ENCODE data around the gene CALB2. TPM values are rescaled to one million over a fixed set of nuclear protein-coding genes. Genes with fewer than 3 reads are reported as not detected.
"Not testable (repeated sequence)": the region's sequence is repeated elsewhere in the genome, so short reads cannot be mapped to it uniquely, and the experiment has no call there.

The CALB2 gene
- total RNA-seq, result 0.31 TPM

GRCh38 chr16:71358464-71358998 is at the start of gene CALB2:
Gene CALB2, plus strand, starts transcription at chr16:71358723. Its CDS starts 70 bp downstream, at chr16:71358793.
- DNase-seq, result peak; percentile 77

GRCh38 chr16:71311553-71312158 is 46.9 kb upstream of the CALB2 start:
- DNase-seq, result peak; percentile 70

GRCh38 chr16:71313591-71313990 is 44.9 kb upstream of the CALB2 start:
- not testable (repeated sequence) for DNase-seq

- DNase-seq, result no peak
Observed at GRCh38 chr16:71315269-71315668, 43.3 kb upstream of the CALB2 start.

GRCh38 chr16:71319999-71320398 is 38.5 kb upstream of the CALB2 start:
- no peak for DNase-seq

GRCh38 chr16:71327720-71328119 is 30.8 kb upstream of the CALB2 start:
- no peak for DNase-seq

- no peak for DNase-seq
Observed at GRCh38 chr16:71328151-71328550, 30.4 kb upstream of the CALB2 start.

- no peak for DNase-seq
Observed at GRCh38 chr16:71337631-71338030, 20.9 kb upstream of the CALB2 start.

GRCh38 chr16:71338193-71338592 is 20.3 kb upstream of the CALB2 start:
- no peak for DNase-seq

- DNase-seq, result no peak
Observed at GRCh38 chr16:71338632-71339031, 19.9 kb upstream of the CALB2 start.

GRCh38 chr16:71339236-71340171 is 19.0 kb upstream of the CALB2 start:
- no peak for DNase-seq

- DNase-seq, result no peak
Observed at GRCh38 chr16:71340406-71340805, 18.1 kb upstream of the CALB2 start.

- no peak for DNase-seq
Observed at GRCh38 chr16:71341881-71342280, 16.6 kb upstream of the CALB2 start.

- no peak for DNase-seq
Observed at GRCh38 chr16:71343078-71343477, 15.4 kb upstream of the CALB2 start.

- no peak for DNase-seq
Observed at GRCh38 chr16:71344315-71344905, 14.1 kb upstream of the CALB2 start.

- no peak for DNase-seq
Observed at GRCh38 chr16:71345031-71345430, 13.5 kb upstream of the CALB2 start.

- no peak for DNase-seq
Observed at GRCh38 chr16:71347146-71347545, 11.4 kb upstream of the CALB2 start.

GRCh38 chr16:71348262-71349085 is 10.0 kb upstream of the CALB2 start:
- no peak for DNase-seq

- no peak for DNase-seq
Observed at GRCh38 chr16:71350821-71351557, 7.5 kb upstream of the CALB2 start.

- DNase-seq, result no peak
Observed at GRCh38 chr16:71351558-71351901, 7.0 kb upstream of the CALB2 start.

- no peak for DNase-seq
Observed at GRCh38 chr16:71352466-71352865, 6.1 kb upstream of the CALB2 start.
